GM12873 (cell line): ENCODE data around the gene MAP4K4.

Experiments
- CTCF ChIP-seq: IDR thresholded peaks from 2 replicates; pipeline ENCODE4 v1.5.1; 2012; ENCODE audit warnings: low read depth, mild to moderate bottlenecking, moderate library complexity, low read length, control low read depth; ENCODE audit not compliant: insufficient read depth; ENCODE audit errors: missing control alignments

Gene MAP4K4

GRCh38 chr2:101826716-101827115 lies 129.2 kb downstream of the MAP4K4 start:
- no peak for TF ChIP-seq CTCF

GRCh38 chr2:101827246-101827645 lies 129.7 kb downstream of the MAP4K4 start:
- no peak for TF ChIP-seq CTCF

- TF ChIP-seq CTCF = no peak
Measured at GRCh38 chr2:101828257-101828656, 130.8 kb downstream of the MAP4K4 start.

- no peak for TF ChIP-seq CTCF
Measured at GRCh38 chr2:101828673-101829334, 131.3 kb downstream of the MAP4K4 start.

GRCh38 chr2:101829429-101829828 lies 131.9 kb downstream of the MAP4K4 start:
- TF ChIP-seq CTCF = no peak

GRCh38 chr2:101830146-101830545 lies 132.6 kb downstream of the MAP4K4 start:
- no peak for TF ChIP-seq CTCF

GRCh38 chr2:101830555-101830954 lies 133.0 kb downstream of the MAP4K4 start:
- TF ChIP-seq CTCF = no peak
